NB4 (cell line): ENCODE data around the gene ACTR8.

Experiments used
- CTCF ChIP-seq: IDR thresholded peaks from one replicate; pipeline ENCODE4 v1.5.1; 2012; ENCODE audit warnings: low read depth, low read length
- POLR2A ChIP-seq: IDR thresholded peaks from 2 replicates; pipeline ENCODE4 v1.6.1; 2011; ENCODE audit warnings: mild to moderate bottlenecking; ENCODE audit not compliant: insufficient read length; ENCODE audit errors: extremely low read depth

GRCh38 chr3:53887446-53887845, 5.5 kb upstream of the ACTR8 start:
- TF ChIP-seq CTCF (no peak), POLR2A (no peak)
